Middle frontal gyrus (tissue), 1 donor: ENCODE measurements around the gene AMFR.

Experiments
- DNase-seq: peaks from one replicate; pipeline ENCODE4 v3.0.0-alpha.2; 2015; ENCODE audit warnings: low spot score; ENCODE audit errors: extremely low spot score

The AMFR gene

DNA sequence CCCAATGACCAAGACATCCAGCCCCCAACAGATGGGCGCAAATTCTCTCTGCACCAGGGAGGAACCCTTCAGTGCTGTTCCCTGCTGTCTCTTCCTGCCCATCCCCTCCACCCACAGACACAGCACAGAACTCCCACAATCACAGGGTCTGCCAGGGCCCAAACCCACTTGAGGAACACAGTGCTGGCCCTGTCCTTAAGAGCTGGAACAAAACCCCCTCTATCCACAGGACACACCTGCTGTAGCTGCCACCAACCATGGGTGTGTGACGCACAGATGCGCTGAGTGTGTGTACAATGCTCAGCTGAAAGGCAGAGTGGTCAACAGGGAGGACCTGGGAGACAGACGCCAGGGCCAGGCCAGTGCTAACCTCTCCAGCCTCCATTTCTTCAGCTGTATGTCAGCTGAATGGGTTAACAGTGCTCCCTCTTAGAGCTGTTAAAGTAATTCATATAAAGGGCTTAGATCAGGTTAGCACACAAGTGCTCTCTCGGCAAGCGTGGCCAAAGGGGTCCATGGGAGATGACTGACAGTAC is 62.1 kb downstream of the AMFR start:
- DNase-seq = no peak

DNA sequence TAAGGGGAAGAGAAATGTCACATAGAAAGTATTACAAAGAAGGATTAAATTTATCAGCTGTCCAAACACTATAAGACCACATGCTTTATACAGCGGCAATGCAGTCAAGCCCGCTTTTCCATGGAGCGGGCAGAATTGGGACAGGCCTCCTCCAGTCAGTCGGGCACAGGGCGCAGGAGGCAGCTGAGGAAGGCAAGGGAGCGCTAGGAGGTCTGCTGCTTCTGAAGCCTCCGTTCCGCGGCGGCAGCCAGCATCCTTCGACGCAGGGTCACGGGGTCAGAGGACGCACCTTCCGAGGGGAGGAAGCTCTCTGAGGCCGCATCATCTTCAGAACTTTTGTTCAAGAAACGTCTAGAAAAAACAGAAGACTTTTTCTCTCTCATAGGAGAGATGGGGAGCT is 62.6 kb downstream of the AMFR start:
- no peak for DNase-seq

DNA sequence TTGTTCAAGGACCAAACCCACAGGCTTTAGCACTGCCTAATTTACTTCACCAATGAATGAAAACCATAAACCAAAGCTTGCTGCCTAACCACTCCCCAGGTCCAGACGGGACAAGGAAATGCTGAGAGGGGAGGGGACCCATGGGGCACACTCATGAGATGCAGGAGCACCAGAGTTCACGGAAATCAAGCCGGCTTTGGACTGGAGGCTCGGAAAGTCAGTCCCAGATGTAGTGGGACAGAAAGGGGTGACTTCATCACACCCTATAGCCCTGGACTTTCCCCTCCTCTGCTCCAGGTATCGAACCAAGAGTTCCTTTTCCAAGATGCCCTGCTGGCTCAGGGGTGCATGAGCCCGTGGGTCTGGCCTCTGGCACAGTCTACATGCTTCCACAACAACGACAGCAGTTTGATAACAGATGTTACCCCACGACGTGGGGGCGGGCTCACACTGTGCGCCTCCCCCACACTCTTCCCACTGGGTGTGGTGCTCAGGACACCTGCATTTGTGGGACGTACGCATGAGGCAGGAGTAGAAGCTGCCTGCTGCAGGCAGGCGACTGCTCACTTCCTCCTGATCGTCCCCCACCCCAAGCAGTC is 63.2 kb downstream of the AMFR start:
- no peak for DNase-seq

DNA sequence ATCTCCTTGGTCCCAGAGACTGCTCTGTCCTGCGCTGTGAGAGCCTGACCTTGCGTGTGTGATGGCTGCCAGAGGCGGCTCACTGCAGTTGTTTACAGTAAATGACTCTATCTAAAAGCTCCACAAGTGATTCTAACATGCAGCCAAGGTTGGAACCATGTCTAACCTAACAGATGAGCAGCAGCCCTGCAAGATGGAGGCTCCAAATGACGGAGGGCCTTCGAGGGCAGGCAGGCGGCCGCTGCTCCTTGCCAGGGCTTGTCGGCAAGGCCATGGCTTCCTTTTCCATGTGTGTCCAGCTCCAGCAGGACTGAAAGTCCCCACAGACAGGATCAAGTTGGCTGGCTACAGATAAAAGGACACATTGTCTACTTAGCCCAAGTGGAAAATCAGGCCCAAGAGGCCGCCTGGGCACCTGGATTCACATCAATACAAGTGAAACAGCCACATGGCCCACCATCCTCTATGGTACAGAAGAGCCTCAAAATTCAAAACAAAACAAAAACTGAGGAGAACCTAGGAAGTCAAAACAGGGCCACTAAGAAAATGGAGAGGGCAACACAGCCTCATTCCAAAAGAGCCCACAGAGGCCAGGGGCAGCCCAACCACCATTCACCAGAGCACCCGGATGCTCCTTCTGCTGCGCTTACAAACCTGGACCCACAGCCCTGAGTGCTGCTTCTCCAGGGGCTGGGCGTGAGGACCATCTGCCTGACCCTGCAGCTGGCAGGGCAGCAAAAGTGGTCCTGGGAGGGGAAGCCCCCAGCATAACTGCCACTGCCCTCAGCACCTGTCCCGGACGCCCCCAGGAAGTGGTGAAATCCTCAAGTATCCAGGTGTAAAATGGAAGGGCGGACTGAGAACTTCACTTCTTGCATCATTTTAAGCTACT is 65.0 kb downstream of the AMFR start:
- no peak for DNase-seq

DNA sequence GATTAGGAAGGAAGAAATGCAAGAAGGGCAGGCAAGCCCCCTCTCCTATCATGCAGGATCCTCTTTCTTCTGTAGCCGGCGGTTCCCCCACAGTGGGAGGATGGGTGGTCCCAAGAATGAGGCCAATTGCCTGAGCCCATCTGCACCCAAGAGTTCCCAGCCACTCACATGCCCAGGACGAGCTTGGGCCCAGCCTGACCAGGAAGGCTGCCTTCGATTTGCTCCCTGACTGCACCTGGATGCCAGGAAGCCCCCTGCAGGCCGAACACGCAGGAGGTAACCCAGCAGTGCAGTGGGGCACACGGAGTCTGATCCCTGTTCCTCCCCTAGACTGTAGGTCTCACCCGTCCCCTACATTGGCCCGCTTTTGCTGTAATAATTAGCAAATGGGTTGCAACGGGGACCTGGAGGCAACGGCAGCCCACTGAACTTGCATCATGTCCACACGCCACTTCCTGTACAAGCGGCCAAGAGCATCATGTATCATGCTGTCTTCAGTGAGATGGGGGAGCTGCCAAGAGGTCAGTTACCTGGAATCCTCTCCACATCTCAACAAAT is 67.5 kb downstream of the AMFR start:
- no peak for DNase-seq

DNA sequence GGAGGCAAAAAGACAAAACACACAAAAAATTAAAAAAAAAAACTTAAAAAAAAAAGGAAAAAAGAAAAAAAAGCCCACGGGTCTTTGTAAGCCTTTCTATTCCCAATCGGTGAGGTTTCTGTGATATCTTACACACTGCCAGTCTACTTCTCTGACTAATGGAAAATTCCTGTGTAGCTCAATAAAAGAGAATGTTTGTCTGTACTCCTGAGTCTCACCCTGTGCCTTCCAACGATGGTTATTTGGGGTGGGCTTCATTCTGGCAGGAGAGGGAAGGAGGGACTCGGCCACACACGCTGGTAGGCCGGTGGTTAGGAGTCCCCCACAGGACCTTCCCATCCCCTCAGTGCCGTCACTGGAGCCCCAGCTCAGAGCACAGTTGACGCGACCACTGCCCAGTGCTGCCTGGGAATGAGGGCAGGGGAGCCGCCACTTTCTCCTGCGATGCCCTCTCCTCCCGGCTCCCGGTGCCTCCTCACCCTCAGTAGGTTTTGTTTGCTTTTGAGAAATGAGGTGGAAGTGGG is 68.0 kb downstream of the AMFR start:
- DNase-seq = no peak

DNA sequence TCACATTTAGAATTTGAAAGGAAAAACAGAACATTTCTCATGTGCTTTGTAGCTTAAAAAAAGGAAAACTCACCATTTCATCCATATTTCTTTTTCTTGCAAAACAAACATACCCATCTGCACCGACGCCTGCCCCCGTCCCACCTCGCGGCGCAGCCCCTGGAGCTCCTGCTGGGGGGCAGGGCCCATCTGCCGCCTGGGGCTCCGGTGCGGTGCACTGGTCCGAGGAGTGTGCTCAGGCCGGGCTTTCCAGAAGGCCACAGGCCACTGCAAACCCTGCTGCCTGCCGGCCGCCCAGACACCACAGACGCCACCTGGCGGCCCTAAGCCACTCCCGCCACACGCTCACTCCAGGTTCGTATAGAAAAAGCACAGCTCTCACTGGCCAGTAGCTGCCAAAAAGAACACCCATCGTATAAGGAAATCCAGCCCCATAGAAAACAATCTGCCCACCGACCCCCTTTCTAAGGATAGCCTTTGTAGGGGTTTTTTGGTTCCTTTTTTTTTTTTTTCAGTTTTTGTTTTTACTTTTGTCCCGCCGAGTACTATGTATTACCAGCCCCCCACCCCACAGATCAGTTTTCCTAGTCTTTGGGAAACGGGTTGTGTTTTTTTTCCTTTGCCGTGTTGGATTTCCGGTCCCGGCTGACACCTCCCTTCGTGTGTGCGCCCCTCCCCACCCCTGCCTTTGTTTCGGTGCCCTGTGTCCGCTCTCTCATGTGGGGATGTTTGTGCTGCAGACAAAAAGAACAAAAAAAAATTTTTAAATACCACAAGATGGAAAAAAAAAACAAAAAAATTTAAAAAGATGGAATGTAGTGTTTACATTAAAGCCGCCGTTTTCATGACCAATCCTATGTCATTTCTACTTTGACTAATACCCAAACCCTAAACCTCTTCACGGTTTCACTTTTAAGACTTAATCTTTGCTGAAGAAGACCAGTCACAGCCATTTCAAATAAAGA is 68.8 kb downstream of the AMFR start:
- DNase-seq = peak; percentile 57

DNA sequence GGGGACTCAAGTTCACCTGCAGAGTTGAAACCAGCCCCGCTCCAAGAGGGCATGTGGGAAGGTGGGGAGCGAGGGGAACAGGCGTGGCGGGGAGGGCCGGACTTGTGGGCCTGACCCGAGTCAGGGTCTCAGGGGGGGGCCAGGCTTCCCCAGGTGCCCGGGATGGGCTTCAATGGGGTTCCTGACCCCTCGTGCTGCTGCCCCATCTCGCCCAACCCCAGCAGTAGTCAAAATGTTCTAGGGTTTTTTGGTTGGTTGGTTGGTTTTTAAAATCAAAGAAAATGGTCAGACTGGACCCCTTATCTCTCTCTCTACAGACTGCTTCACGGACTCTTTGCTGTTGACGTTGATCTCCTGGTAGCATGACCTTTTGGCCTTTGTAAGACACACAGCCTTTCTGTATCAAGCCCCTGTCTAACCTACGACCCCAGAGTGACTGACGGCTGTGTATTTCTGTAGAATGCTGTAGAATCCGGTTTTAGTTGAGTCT is 69.5 kb downstream of the AMFR start:
- no peak for DNase-seq

DNA sequence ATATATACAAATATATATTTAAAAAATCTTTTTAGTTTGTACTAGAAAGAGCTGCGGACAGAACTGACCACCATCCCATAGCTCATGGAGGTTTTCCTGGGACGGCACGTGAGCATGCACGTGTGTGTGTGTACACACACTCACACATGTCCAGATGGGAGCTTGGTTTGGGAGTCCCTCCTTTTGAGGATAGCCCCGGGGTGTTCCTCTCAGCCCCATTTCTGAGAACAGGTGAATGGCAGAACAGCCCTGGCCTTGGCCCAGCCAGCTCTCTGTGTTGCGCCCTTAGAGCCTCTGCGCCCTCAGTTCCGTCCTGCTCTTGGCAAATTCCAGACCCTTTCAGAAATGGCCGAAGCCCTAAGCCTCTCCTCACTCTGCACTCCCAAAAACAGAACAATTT is 70.1 kb downstream of the AMFR start:
- DNase-seq = no peak

DNA sequence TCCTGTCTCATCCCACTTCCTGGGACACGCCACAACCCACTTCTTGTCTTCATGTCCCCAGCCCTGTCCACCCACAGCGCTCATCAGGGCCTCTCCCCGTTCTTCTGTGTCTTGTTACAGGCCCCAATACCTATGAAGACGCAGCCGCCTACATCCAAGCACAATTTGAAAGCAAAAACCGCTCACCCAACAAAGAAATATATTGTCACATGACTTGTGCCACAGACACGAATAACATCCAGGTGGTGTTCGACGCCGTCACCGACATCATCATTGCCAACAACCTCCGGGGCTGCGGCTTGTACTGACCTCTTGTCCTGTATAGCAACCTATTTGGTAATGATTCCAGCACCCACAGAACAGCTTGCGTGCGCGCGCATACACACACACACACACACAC is 70.6 kb downstream of the AMFR start:
- no peak for DNase-seq

DNA sequence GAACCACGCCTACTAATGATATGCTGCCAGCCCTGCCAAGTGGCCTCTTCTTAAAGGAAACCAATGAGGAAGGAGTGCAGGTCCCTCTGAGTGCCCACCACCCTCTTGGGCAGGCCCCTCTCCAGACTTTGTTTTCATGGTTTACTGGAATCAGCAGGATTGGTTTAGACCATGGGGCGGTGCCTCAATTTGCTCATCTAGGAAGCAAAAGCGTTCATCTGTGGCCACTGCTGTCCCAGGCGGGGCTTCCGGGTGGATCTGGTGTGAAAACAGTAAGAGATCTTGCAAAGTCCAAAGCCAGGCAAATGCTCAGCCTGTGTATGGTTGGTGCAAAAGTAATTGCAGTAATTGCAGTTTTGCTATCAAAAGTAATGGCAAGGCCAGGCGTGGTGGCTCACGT is 71.3 kb downstream of the AMFR start:
- no peak for DNase-seq

DNA sequence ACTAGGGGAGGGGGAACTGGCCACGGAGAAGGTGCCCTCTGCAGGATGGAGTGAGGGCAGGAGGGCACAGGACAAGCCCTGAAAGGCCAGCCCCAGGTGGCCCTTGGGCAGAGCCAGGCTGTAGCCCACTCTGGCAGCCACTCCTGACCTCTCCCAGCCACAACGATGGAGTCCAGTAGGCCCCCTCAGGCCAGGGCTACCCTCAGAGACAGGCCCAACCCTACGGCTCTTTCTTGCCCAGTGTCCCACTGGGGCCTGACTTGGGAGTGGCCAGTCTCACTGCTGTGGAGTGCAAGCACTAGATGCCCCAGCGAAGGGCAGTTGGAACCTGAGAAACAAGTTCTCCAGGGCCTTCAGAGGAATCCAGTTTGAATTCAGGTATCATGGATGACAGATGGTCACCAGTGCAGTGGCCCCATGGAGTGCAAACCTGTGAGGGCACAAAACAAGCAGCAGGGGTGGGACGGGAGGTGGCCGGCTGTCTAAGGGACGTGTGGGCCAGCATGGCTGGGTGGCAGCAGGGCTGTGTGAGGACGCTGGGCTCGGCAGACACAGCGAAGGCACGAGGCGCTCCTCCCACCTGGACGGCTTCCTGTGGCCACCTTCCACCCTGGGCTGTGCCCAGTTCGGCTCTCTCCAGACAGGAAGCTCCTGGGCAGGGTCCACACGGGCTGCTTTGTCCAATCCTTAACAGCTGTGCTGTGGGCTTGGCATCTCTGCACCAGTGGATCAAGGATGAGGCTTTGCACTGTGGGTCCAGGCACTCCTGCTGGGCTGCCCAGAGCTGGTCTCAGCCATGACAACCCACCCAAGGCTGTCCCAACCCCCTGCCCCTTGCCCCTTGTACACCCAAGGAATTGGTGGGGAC is 72.1 kb downstream of the AMFR start:
- DNase-seq = no peak

DNA sequence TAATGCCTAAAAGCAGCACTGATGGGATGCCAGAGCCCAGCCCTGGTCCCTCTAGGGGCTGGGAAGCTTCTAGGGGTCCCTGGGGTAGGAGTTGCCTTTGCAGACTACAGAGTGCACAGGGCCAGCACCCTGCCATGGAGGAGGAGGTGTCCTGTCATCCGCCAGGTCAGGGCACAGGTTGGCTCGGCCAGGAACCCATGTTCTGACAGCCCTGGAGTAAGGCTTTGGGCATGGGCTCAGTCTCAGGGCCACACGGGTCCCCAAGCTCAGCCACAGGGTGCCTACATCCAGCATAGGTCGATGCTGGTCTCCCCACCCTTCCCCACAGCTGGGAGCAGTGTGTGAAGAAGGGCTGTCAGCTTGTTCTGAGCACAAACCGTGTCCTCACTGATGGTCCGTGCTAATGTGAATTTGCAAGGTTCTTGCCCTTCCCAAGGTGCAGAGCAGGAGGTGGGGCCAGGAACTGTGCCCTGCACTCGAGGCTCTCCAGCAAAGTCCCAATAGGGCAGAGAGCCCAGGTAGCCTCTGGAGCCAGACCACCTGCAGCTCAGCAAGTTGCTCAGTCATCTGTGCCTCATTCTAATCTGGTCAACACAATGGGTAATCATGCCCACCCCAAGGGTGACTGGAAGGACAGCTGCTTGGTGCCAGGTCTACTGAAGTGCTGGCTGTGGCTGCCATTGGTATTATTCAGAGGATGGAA is 72.8 kb downstream of the AMFR start:
- DNase-seq = no peak

DNA sequence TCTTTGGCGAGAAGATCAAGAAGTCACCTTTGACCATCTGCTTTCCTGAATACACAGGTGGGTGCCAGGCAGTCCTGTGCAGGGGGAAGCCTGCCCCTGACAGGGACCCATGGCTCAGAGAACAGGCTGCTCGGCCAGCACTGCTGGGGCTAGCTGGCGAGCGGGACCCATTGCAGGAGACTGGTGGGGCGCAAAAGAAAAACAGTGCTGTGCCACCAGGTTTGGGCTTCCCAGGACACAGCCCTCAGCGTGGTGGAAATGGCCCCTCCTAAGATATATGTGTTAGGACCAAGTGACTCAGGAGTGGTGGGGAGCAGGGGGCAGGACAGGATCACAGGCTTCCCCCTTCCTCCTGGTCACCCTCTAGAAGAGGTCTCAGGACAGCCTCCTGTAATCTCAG is 73.9 kb downstream of the AMFR start:
- DNase-seq = no peak

DNA sequence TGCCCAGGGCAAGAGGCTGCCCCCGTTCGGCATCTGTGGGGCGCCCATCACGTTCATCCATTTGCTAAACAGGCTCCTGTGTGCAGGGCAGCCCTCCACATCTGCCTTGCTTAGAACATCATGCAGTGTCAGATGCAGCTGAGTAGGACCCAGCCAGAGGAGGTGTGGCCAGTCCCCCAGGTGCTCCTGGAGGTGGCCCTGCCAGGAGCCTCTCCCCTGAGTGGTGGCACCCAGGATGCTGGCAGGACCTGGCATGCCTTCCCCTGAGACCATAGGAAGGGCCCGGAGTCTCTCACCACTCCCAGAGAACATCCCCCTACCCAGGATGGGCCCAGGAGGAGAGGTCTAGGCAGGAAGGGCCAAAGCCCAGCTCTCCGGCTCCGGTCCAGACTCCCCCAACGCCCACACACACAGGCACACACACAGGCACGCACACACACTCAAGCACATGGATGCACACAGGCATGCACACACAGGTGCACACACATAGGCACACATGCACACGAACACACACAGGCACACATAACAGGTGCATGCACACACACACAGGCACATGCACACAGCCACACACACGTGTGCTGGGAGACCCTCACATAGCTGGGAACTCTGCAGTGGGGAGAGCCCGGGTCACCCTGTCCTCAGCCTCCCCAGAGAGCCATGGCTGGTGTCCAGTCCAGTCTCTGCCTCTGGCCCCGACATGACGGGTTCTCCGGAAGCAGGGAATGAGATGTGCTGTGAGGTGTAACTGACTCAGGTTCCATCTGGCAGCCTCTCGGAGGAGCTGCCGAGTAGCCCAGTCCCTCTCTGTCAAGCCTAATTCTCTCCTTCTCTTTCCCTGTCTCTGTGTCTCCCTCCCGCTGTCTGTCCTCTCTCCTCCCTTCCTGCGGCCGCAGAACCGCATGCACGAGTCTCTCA is 74.6 kb downstream of the AMFR start:
- DNase-seq = no peak

DNA sequence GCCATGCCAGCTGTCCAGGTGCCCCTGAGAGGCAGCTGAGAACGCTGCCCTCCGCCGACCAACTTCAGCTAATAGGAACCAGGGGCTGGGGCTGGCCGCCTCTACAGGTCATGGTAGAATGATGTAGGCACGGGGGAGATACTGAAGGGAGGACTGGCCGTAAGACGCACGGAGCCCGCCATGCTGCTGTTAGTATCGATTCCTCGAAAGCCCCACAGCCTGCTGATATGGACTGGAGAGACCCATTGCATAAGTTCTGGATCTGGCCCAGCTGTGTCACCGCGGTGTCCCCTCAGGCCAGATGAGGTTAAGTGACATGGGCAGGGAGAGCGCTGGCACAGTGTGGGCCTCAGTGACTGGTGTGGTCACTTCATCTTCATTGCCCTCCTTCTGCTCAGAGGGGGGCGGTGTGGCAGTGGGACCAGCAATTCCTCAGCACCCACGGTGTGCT is 75.6 kb downstream of the AMFR start:
- DNase-seq = no peak

DNA sequence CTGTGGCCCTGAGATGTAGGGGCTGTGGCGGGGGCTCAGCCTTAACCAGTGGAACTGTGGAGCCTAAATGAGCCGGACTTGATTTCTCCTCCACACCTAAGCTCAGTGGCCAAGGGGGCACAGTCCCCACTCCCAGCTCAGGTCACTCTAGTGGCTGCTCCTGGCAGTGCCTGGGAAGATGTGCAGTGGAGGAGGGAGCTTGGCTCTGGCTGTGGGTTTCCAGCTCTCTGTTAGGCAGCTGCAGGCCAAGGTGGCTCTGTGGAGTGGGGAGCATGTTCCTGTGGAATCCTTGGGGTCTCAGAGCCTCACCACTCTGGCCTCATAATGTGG is 76.3 kb downstream of the AMFR start:
- no peak for DNase-seq
